HUES48 (cell line): ENCODE results near the gene PLEKHD1.

Experiments used
- H3K27ac ChIP-seq: one replicate; pipeline ENCODE4 v1.7.0; 2013; ENCODE audit warnings: low read depth, low read length, inconsistent platforms
- H3K27me3 ChIP-seq: 2 replicates; pipeline ENCODE4 v1.6.1; 2013; ENCODE audit warnings: mild to moderate bottlenecking, low read length; ENCODE audit not compliant: control insufficient read depth, insufficient read depth
- H3K36me3 ChIP-seq: 2 replicates; pipeline ENCODE4 v1.6.1; 2013; ENCODE audit warnings: low read length; ENCODE audit not compliant: control insufficient read depth, insufficient read depth
- H3K4me1 ChIP-seq: 2 replicates; pipeline ENCODE4 v1.6.1; 2013; ENCODE audit warnings: mild to moderate bottlenecking, low read length; ENCODE audit not compliant: control insufficient read depth, insufficient read depth
- H3K4me3 ChIP-seq: 2 replicates; pipeline ENCODE4 v1.5.1; 2013; ENCODE audit warnings: mild to moderate bottlenecking, low read depth, low read length
- H3K9ac ChIP-seq: 2 replicates; pipeline ENCODE4 v1.6.1; 2013; ENCODE audit warnings: mild to moderate bottlenecking, low read depth, low read length, moderate library complexity
- H3K9me3 ChIP-seq: 2 replicates; pipeline ENCODE4 v1.6.1; 2013; ENCODE audit warnings: low read length; ENCODE audit not compliant: control insufficient read depth, insufficient read depth

PLEKHD1 gene

GRCh38 chr14:69547701-69548348, 63.3 kb downstream of the PLEKHD1 start:
- no peaks in the 10 kb centered on the region for H3K9me3 ChIP-seq
- H3K4me1 ChIP-seq, result peaks cover 7% of the 10 kb centered on the region; the same call in 1 of the 2 replicates
- H3K4me3 ChIP-seq, result peak overlapping the region; percentile 67
- peak overlapping the region; percentile 65 for H3K9ac ChIP-seq
- peaks cover 11% of the 10 kb centered on the region; the same call in 1 of the 2 replicates for H3K27me3 ChIP-seq
- H3K36me3 ChIP-seq, result no peaks in the 10 kb centered on the region
- H3K27ac ChIP-seq, result peak overlapping the region; percentile 70

- H3K27ac ChIP-seq, result no peak overlapping the region
- no peaks in the 10 kb centered on the region for H3K36me3 ChIP-seq
- H3K9me3 ChIP-seq, result no peaks in the 10 kb centered on the region
- no peak overlapping the region for H3K9ac ChIP-seq
- peaks cover 11% of the 10 kb centered on the region; the same call in 1 of the 2 replicates for H3K27me3 ChIP-seq
- H3K4me1 ChIP-seq, result peaks cover 7% of the 10 kb centered on the region; the same call in 1 of the 2 replicates
- no peak overlapping the region for H3K4me3 ChIP-seq
Measured at GRCh38 chr14:69548566-69548965, 64.0 kb downstream of the PLEKHD1 start.

GRCh38 chr14:69551511-69551910, 67.0 kb downstream of the PLEKHD1 start:
- no peaks in the 10 kb centered on the region for H3K9me3 ChIP-seq
- peaks cover 10% of the 10 kb centered on the region; the same call in 1 of the 2 replicates for H3K27me3 ChIP-seq
- H3K4me1 ChIP-seq, result peaks cover 7% of the 10 kb centered on the region; the same call in 1 of the 2 replicates
- H3K4me3 ChIP-seq, result no peak overlapping the region
- no peak overlapping the region for H3K9ac ChIP-seq
- H3K36me3 ChIP-seq, result no peaks in the 10 kb centered on the region
- H3K27ac ChIP-seq, result peak overlapping the region; percentile 42

- Histone ChIP-seq H3K9me3 (no peaks in the 10 kb centered on the region), H3K27ac (no peak overlapping the region), H3K4me3 (no peak overlapping the region), H3K4me1 (peaks cover 7% of the 10 kb centered on the region; the same call in 1 of the 2 replicates), H3K36me3 (no peaks in the 10 kb centered on the region), H3K9ac (no peak overlapping the region), H3K27me3 (no peaks in the 10 kb centered on the region)
Measured at GRCh38 chr14:69553252-69553651, 68.7 kb downstream of the PLEKHD1 start.

- Histone ChIP-seq H3K36me3 (no peaks in the 10 kb centered on the region), H3K4me3 (no peak overlapping the region), H3K9me3 (no peaks in the 10 kb centered on the region), H3K27me3 (no peaks in the 10 kb centered on the region), H3K9ac (no peak overlapping the region), H3K4me1 (peaks cover 7% of the 10 kb centered on the region; the same call in 1 of the 2 replicates), H3K27ac (no peak overlapping the region)
Measured at GRCh38 chr14:69554500-69554899, 70.0 kb downstream of the PLEKHD1 start.

GRCh38 chr14:69558774-69559173, 74.2 kb downstream of the PLEKHD1 start:
- H3K9me3 ChIP-seq, result no peaks in the 10 kb centered on the region
- no peaks in the 10 kb centered on the region for H3K36me3 ChIP-seq
- H3K27me3 ChIP-seq, result peaks cover 5% of the 10 kb centered on the region; the same call in 1 of the 2 replicates
- H3K27ac ChIP-seq, result no peak overlapping the region
- peaks cover 15% of the 10 kb centered on the region for H3K4me1 ChIP-seq
- H3K4me3 ChIP-seq, result no peak overlapping the region
- no peak overlapping the region for H3K9ac ChIP-seq

GRCh38 chr14:69559581-69560011, 75.1 kb downstream of the PLEKHD1 start:
- H3K9me3 ChIP-seq, result no peaks in the 10 kb centered on the region
- peaks cover 15% of the 10 kb centered on the region for H3K4me1 ChIP-seq
- no peaks in the 10 kb centered on the region for H3K36me3 ChIP-seq
- H3K9ac ChIP-seq, result no peak overlapping the region; the same call in 1 of the 2 replicates
- peaks cover 5% of the 10 kb centered on the region; the same call in 1 of the 2 replicates for H3K27me3 ChIP-seq
- no peak overlapping the region for H3K4me3 ChIP-seq
- H3K27ac ChIP-seq, result no peak overlapping the region

GRCh38 chr14:69560826-69561225, 76.3 kb downstream of the PLEKHD1 start:
- H3K27ac ChIP-seq, result no peak overlapping the region
- H3K4me1 ChIP-seq, result peaks cover 15% of the 10 kb centered on the region
- no peak overlapping the region for H3K9ac ChIP-seq
- H3K4me3 ChIP-seq, result no peak overlapping the region
- H3K27me3 ChIP-seq, result peaks cover 9% of the 10 kb centered on the region; the same call in 1 of the 2 replicates
- no peaks in the 10 kb centered on the region for H3K9me3 ChIP-seq
- no peaks in the 10 kb centered on the region for H3K36me3 ChIP-seq

- H3K9me3 ChIP-seq, result no peaks in the 10 kb centered on the region
- H3K4me3 ChIP-seq, result no peak overlapping the region
- peaks cover 17% of the 10 kb centered on the region for H3K27me3 ChIP-seq
- H3K9ac ChIP-seq, result no peak overlapping the region; the same call in 1 of the 2 replicates
- H3K27ac ChIP-seq, result peak overlapping the region; percentile 37
- peaks cover 15% of the 10 kb centered on the region for H3K4me1 ChIP-seq
- no peaks in the 10 kb centered on the region for H3K36me3 ChIP-seq
Measured at GRCh38 chr14:69561893-69562292, 77.4 kb downstream of the PLEKHD1 start.

- Histone ChIP-seq H3K36me3 (no peaks in the 10 kb centered on the region), H3K4me3 (no peak overlapping the region), H3K9ac (no peak overlapping the region), H3K9me3 (peaks cover 3% of the 10 kb centered on the region; the same call in 1 of the 2 replicates), H3K27ac (no peak overlapping the region), H3K27me3 (peaks cover 61% of the 10 kb centered on the region), H3K4me1 (no peaks in the 10 kb centered on the region)
Measured at GRCh38 chr14:69567563-69567962, 83.0 kb downstream of the PLEKHD1 start.

- H3K4me1 ChIP-seq, result 0 out of 2 replicates have a peak, but pooled peaks cover 7% of the 10 kb centered on the region
- H3K36me3 ChIP-seq, result no peaks in the 10 kb centered on the region
- peaks cover 83% of the 10 kb centered on the region for H3K27me3 ChIP-seq
- no peak overlapping the region for H3K27ac ChIP-seq
- no peak overlapping the region for H3K4me3 ChIP-seq
- peaks cover 6% of the 10 kb centered on the region; the same call in 1 of the 2 replicates for H3K9me3 ChIP-seq
- H3K9ac ChIP-seq, result no peak overlapping the region
Measured at GRCh38 chr14:69569859-69570258, 85.3 kb downstream of the PLEKHD1 start.
